NK-92 treated with Interleukin-12 subunit alpha and Interleukin-12 subunit beta, amount 100 ng/mL, for 24 hours (cell line): ENCODE measurements around the gene FGF2.
"Not testable (repeated sequence)": the region's sequence is repeated elsewhere in the genome, so short reads cannot be mapped to it uniquely, and the experiment has no call there.

Experiments
- DNase-seq: peaks from one replicate; lab custom pipeline; 2025; lab: John Stamatoyannopoulos, UW

Gene FGF2

DNA sequence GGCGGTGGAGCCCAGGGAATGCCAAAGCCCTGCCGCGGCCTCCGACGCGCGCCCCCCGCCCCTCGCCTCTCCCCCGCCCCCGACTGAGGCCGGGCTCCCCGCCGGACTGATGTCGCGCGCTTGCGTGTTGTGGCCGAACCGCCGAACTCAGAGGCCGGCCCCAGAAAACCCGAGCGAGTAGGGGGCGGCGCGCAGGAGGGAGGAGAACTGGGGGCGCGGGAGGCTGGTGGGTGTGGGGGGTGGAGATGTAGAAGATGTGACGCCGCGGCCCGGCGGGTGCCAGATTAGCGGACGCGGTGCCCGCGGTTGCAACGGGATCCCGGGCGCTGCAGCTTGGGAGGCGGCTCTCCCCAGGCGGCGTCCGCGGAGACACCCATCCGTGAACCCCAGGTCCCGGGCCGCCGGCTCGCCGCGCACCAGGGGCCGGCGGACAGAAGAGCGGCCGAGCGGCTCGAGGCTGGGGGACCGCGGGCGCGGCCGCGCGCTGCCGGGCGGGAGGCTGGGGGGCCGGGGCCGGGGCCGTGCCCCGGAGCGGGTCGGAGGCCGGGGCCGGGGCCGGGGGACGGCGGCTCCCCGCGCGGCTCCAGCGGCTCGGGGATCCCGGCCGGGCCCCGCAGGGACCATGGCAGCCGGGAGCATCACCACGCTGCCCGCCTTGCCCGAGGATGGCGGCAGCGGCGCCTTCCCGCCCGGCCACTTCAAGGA is at the start of gene FGF2:
Gene FGF2 (plus strand): TSS at position 279 of the 705 bp plus-strand sequence. CDS start 344 bp downstream, at position 623.
- DNase-seq: no peak

DNA sequence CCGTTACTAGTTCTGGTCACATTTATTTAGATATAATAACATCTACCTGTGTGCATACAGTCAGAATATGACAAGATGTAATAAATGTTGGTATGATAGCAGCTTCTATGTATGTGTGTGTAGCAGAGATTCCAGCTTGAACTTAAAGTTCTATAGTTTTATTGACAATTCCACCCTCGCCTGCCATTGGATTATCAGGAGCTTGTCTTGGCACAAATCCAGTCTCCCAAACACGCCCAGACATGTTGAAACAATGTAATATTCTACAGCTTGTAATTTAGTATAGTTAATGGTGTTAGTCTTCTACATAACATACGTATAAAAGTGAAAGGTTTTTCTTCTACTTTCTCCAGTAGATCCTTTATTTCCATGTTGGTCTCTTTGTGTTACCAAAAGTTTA is 49.7 kb upstream of the FGF2 start:
- DNase-seq: no peak

DNA sequence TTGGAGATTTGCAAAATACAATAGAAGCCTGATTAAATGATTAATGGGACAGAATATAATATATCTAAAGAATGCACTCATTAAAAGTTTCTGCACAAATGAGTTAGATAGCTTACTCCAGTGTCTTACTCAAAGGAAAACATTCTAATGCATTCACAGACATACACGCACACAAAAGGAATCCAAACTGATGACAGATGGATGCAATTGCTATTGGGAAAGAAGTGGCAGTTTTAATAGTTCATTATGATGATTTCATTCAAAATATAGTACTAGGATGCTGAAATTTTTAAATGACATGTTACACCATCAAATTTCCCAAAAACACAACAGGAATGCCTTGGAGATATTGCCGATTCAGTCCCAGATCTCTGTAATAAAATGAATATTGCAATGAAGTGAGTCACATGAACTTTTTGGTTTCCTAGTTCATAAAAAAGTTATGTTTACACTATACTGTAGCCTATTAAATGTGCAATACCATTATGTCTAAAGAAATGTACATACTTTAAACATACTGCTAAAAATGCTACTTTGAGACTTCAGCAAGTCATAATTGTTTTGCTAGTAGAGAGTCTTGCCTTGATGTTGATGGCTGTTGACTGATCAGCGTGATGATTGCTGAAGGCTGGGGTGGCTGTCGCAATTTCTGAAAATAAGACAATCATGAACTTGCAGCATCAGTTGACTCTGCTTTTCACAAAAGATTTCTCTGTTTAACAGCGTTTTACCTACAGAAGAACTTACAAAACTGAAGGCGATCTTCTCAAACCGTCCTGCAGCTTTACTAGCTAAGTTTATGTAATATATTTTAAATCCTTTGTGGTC is 48.6 kb upstream of the FGF2 start:
- DNase-seq: no peak

GRCh38 chr4:122781486-122781885 is 45.1 kb upstream of the FGF2 start:
- DNase-seq: no peak

DNA sequence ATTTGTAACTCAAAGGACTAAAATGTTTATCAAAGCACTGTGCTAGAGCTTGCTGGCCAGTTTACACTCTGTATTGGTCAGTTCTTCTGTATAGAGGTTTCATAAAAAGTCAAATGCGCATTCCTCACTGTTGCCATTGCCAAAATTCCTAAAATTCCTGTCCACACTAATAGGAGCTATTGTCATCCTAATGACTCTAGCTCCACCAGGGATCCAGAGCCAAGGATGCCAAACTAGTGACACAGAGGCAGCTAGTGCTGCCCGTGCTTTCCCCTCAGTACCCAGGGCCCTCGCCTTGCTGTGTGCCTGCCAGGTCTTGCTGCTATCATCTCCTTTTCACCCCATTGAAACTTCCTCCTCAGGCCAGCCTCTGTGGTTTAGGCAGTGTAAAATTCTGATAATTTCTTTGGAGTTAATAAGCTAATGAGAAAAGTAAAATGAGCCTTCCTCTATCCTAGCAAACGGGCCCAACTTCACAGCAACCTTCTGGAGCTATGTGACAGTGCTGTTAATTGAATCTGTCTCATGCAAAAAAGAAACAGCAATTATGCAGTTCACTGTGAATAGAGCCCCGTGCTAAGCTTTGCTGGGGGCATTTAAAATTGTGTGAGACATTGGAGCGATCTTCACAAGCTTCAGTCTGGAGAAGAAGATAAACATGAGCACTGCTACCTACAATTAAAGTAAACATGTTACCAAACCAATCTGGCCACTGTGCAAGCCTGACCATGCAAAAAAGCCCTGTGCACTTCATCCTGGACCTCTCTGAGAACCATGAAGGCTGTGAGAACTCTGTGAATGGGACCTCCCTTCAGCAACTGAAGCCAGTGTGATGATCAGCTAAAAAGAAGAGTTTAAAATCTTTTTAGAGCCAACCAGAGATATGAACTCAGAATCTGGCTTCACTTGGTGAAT is 43.1 kb upstream of the FGF2 start:
- DNase-seq: no peak

- no peak for DNase-seq
These were observed 42.4 kb upstream of the FGF2 start for GRCh38 chr4:122784261-122784660.

DNA sequence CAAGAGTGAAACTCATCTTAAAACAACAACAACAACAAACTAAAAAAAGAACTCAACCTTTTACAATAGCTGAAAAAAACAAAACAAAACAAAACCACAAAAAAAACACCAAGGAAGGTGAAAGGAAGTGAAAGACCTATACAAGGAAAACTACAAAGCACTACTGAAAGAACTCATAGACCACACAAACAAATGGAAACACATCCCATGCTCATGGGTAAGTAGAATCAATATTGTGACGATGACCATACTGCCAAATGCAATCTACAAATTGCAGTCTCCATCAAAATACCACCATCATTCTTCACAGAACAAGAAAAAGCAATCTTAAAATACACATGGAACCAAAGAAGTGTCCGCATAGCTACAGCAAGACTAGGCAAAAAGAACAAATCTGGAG is 41.5 kb upstream of the FGF2 start:
- no peak for DNase-seq

- not testable (repeated sequence) for DNase-seq
These were observed 40.3 kb upstream of the FGF2 start for GRCh38 chr4:122786296-122786695.

- DNase-seq: not testable (repeated sequence)
These were observed 39.7 kb upstream of the FGF2 start for GRCh38 chr4:122786920-122787319.

- no peak for DNase-seq
These were observed 38.7 kb upstream of the FGF2 start for GRCh38 chr4:122787940-122788339.

- DNase-seq: no peak
These were observed 37.7 kb upstream of the FGF2 start for GRCh38 chr4:122788935-122789334.

DNA sequence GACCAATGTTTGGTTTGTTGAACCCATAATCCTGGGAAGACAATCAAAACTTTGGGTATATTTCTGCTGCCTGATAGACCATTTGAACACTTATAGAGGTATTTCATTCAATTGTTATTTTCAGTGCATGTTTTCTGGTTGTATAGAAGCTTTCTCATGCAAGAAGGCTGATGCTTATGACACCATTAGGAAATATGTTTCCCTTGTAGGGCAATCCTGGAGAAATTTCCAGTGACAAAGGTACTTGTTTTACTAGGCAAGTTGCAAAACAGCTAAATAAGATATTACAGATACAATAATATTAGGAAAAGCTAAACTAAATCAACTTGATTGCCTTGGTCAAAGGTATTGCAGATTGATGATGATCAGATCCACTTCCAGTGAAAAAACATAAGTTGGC is 32.8 kb upstream of the FGF2 start:
- no peak for DNase-seq

GRCh38 chr4:122796801-122797404 is 29.7 kb upstream of the FGF2 start:
- DNase-seq: no peak

- no peak for DNase-seq
These were observed 29.1 kb upstream of the FGF2 start for GRCh38 chr4:122797405-122798094.

GRCh38 chr4:122798101-122798500 is 28.5 kb upstream of the FGF2 start:
- no peak for DNase-seq

- no peak for DNase-seq
These were observed 27.7 kb upstream of the FGF2 start for GRCh38 chr4:122798917-122799316.

DNA sequence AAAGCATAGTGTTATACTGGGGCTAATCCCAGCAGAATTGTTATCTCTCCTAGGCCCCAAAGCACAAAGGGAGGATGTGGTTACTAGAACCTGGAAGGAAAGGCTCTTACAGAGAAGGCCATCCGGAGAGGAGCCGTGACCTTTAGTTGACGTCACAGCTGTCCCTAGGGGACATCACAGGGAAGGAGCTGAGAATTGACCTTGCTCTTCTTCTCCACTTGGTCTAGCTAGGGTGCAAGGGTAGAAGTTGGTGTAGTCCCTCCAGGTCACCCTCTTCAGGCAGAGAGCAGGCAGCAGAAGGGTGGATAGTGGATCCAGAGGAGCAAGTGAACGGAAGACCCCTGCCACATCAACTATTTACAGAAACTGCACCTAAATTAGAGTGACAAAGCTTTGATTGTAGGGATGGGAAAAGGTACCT is 22.8 kb upstream of the FGF2 start:
- DNase-seq: no peak

DNA sequence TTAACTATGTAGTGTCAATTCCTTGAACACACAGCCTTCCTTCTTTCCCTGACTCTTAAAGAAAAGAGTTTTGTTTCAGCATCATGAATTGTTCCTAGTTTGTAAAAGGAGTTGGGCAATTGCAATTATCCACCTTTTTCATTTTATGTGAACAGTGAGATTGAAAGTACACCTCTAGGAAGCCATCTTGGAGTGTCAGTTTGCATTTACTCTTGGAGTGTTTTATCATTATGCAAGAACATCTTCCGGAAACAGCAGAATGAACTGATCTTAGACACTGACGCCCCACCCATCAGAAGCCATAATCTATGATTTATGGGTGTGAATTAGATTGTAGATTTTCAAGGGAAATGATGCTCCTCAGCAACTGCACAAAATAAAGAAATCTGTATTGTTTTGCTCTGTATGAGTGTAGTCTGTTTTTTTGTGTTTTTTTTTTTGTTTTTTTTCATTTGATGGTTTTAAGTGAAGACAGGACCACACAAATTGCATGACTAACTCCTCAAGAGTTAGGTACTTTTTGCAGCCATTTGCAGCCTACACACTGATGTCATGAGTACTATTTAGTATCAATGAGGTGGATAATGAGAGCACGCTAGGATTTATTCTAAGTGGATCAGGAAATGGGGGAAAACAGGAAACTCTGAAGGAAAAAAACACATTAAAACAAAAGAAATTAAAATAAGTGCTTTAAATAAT is 19.5 kb upstream of the FGF2 start:
- DNase-seq: no peak

DNA sequence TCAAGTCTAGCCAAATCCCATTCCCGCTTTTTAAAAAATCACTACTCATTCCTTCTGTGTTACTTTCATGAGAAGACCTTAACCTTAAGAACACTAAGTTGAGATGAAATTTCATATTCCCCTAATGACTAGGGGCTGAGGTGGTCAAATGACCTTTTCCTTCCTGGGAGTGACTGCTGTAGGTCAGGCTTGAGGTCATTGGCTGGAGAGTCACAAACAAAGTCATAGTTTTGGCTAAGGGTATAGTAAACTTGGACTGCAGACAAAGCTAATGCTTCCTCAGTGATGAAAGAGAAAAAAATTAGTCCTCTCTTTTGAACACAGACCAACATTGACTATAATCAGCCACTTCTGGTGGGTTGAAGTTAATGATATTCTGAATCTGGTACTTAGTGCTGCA is 16.0 kb upstream of the FGF2 start:
- no peak for DNase-seq

DNA sequence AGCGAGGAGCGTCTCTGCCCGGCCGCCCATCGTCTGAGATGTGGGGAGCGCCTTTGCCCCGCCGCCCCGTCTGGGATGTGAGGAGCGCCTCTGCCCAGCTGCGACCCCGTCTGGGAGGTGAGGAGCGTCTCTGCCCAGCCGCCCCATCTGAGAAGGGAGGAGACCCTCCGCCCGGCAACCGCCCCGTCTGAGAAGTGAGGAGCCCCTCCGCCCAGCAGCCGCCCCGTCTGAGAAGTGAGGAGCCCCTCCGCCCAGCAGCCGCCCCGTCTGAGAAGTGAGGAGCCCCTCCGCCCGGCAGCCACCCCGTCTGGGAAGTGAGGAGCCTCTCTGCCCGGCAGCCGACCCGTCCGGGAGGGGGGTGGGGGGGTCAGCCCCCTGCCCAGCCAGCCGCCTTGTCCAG is 14.8 kb upstream of the FGF2 start:
- DNase-seq: not testable (repeated sequence)

GRCh38 chr4:122812823-122813222 is 13.8 kb upstream of the FGF2 start:
- not testable (repeated sequence) for DNase-seq
